HG03066 (cell line): Measurements from ENCODE around the gene SPCS3.
A peak's percentile ranks its signal among the peaks of the same experiment; 100 is the strongest.
"Not testable (repeated sequence)": the region's sequence is repeated elsewhere in the genome, so short reads cannot be mapped to it uniquely, and the experiment has no call there.

Source experiments
- ATAC-seq: cut with Tn5 transposase; IDR thresholded peaks from one replicate; pipeline ENCODE4 v1.9.1; 2021; ENCODE audit warnings: low read depth; ENCODE audit not compliant: unreplicated experiment

Gene SPCS3

GRCh38 chr4:176340871-176341685 is 21.3 kb downstream of the SPCS3 start:
- no peak for ATAC-seq

- no peak for ATAC-seq
Observed at GRCh38 chr4:176342384-176342783, 22.6 kb downstream of the SPCS3 start.

GRCh38 chr4:176343286-176343685 is 23.5 kb downstream of the SPCS3 start:
- no peak for ATAC-seq

- not testable (repeated sequence) for ATAC-seq
Observed at GRCh38 chr4:176345346-176345745, 25.6 kb downstream of the SPCS3 start.

GRCh38 chr4:176346836-176347235 is 27.1 kb downstream of the SPCS3 start:
- not testable (repeated sequence) for ATAC-seq

GRCh38 chr4:176350671-176351070 is 30.9 kb downstream of the SPCS3 start:
- no peak for ATAC-seq

- ATAC-seq: no peak
Observed at GRCh38 chr4:176354884-176355283, 35.1 kb downstream of the SPCS3 start.

GRCh38 chr4:176357359-176358082 is 37.8 kb downstream of the SPCS3 start:
- peak; percentile 99 for ATAC-seq

GRCh38 chr4:176358083-176358469 is 38.3 kb downstream of the SPCS3 start:
- no peak for ATAC-seq

- ATAC-seq: no peak
Observed at GRCh38 chr4:176359590-176359989, 39.8 kb downstream of the SPCS3 start.

GRCh38 chr4:176360446-176360845 is 40.7 kb downstream of the SPCS3 start:
- no peak for ATAC-seq

- ATAC-seq: peak; percentile 74
Observed at GRCh38 chr4:176363072-176363471, 43.3 kb downstream of the SPCS3 start.

GRCh38 chr4:176367771-176368465 is 48.2 kb downstream of the SPCS3 start:
- ATAC-seq: no peak

- ATAC-seq: no peak
Observed at GRCh38 chr4:176376032-176376614, 56.4 kb downstream of the SPCS3 start.

- ATAC-seq: peak; percentile 85
Observed at GRCh38 chr4:176377780-176378179, 58.0 kb downstream of the SPCS3 start.

GRCh38 chr4:176380352-176381157 is 60.8 kb downstream of the SPCS3 start:
- ATAC-seq: no peak
